ENCODE data around the gene ST3GAL3. TPM values are rescaled to one million over a fixed set of nuclear protein-coding genes. Genes with fewer than 3 reads are reported as not detected.

ST3GAL3 gene
- total and polyA plus RNA-seq, 12 donors: 14.5 to 39.3 (median 31.7) TPM

DNA sequence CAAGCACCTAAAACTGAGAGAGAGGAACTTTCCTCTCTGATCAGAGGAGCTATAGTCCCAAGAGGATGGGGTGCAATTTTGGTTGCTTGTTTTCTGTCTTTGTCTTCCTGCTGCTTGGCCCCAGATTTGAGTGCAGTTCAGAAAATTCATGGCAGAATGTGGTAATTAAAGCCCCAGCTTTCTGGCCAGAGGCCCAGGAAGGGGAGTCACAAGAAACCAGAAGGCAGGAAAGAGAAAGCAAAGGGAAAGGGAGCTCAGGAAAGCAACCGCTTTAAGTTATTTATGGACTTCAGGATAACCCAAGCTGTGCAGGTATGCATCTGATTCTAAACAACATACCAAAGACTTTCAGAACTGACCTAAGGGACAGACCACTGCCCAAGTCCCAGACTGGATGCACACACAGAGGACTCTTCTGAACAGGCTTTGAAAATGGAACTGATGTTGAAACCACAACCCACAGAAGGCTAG is 88.8 kb downstream of the ST3GAL3 start:
- DNase-seq (no peak), ATAC-seq (no peak)
- 36 to 38% methylated on average over 1 of the region's 1 CpG for WGBS, 2 donors
- H3K4me3 ChIP-seq: no peak overlapping the region
- peaks cover 0 to 31% (median 10%) of the 10 kb centered on the region in 9 donors for H3K4me1 ChIP-seq
- intact Hi-C loops (cut with DNase I): no loop called here
- H3K27ac ChIP-seq: no peak overlapping the region
- H3K36me3 ChIP-seq: peaks cover 0 to 17% (median 0%) of the 10 kb centered on the region in 9 donors
- TF ChIP-seq, protein P1, sequence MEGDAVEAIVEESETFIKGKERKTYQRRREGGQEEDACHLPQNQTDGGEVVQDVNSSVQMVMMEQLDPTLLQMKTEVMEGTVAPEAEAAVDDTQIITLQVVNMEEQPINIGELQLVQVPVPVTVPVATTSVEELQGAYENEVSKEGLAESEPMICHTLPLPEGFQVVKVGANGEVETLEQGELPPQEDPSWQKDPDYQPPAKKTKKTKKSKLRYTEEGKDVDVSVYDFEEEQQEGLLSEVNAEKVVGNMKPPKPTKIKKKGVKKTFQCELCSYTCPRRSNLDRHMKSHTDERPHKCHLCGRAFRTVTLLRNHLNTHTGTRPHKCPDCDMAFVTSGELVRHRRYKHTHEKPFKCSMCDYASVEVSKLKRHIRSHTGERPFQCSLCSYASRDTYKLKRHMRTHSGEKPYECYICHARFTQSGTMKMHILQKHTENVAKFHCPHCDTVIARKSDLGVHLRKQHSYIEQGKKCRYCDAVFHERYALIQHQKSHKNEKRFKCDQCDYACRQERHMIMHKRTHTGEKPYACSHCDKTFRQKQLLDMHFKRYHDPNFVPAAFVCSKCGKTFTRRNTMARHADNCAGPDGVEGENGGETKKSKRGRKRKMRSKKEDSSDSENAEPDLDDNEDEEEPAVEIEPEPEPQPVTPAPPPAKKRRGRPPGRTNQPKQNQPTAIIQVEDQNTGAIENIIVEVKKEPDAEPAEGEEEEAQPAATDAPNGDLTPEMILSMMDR (IDR thresholded peaks at IDR 0.05): no peak
- no peaks in the 10 kb centered on the region for H3K9me3 ChIP-seq
- no peaks in the 10 kb centered on the region for H3K27me3 ChIP-seq

DNA sequence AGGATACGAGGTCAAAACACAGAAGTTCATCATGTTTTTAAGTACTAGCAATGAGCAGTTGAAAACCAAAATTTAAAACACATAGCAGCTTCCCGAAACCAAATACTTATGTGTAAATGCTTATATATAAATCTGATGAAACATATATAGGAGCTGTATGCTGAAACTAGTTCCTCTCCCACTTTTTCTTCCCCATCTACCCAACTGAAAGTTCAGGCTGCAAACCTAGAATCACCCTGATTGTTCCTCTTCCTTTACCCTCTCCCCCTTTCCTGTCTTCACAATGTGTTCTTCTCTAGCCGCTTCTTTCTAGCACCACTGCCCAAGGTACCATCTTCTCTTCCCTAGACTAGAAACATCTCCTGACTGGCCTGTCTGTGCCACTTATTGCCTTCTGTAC is 90.6 kb downstream of the ST3GAL3 start:
- intact Hi-C loops (cut with DNase I): no loop called here
- H3K27ac ChIP-seq: no peak overlapping the region
- no peaks in the 10 kb centered on the region for H3K9me3 ChIP-seq
- H3K36me3 ChIP-seq: peaks cover 0 to 17% (median 0%) of the 10 kb centered on the region in 9 donors
- TF ChIP-seq, protein P1 (IDR thresholded peaks at IDR 0.05): no peak
- ATAC-seq (no peak), DNase-seq (no peak)
- no peaks in the 10 kb centered on the region for H3K27me3 ChIP-seq
- H3K4me3 ChIP-seq: no peak overlapping the region
- 93 to 97% methylated on average over 3 of the region's 3 CpGs for WGBS, 2 donors
- peaks cover 0 to 31% (median 10%) of the 10 kb centered on the region in 9 donors for H3K4me1 ChIP-seq

DNA sequence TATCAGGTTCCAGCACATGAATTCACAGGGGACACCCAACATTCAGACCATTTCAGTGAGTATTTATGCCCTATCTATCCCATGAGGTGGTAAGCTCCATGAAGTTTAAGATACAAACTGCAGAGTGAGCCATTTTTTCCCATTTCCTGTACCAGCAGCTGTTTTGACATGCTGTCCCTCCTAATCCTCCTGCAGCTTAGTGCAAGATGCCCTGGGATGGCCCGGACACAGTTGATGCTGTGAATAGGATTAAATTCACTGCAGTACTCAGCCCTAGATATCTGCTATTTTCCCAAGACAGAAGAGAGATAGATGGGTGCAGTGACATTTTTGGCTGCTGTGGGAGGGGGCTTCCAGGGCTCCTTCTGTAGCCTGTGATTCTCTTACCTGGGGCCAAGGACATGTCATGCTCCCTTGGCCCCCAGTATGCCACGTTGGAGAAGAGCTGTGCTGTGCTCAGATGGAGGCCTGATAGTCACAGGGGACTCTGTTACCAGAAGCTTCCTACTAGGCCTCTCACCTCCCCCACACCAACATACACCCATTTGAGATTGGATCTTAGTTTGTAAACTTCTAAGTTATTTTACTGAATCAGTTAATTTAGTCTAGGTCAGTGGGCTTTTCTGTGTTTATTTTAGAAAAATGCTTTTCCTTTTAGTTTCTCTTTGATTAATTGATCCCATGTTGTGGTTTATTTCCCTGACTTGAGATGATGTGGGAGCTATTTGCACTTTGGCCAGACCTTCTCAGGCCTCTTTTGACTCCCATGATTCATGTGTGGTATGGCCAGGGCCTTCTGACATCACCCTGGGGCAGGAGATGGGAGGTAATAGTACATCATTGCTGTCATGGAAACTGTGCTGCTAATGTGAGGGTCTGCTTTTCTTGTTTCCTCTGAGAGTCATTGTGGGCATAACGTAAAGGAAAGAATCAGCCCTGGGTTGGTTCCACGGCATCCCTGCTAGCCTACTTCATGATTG is 92.6 kb downstream of the ST3GAL3 start:
- WGBS, 2 donors: 84% methylated on average over 4 of the region's 4 CpGs
- intact Hi-C loops (cut with DNase I): no loop called here
- TF ChIP-seq, protein P1 (IDR thresholded peaks at IDR 0.05): no peak

DNA sequence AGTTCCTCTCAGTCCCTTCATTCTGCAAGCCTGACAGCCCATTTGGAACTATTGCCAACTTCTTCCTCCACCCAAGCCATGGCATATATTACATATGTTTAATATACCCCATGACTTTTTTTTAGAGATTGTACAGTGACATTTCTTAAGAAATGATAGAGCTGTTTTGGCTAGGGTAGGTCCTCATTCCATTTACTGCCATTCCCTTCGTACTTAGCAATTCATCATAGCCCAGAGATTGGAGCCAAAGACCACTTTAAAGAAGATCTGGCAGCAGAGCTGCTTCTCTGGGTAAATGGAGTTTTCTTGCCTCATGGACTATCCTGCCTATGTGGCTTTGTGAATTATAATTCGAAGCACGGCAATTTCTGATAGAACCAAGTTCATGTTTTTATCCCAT is 93.4 kb downstream of the ST3GAL3 start:
- Histone ChIP-seq H3K36me3 (peaks cover 0 to 14% (median 0%) of the 10 kb centered on the region in 9 donors), H3K4me3 (no peak overlapping the region), H3K4me1 (peaks cover 0 to 29% (median 6%) of the 10 kb centered on the region in 9 donors), H3K9me3 (no peaks in the 10 kb centered on the region), H3K27me3 (no peaks in the 10 kb centered on the region), H3K27ac (no peak overlapping the region)
- TF ChIP-seq, protein P1 (IDR thresholded peaks at IDR 0.05): no peak
- intact Hi-C loops (cut with DNase I): no loop called here
- 98 to 99% methylated on average over 3 of the region's 3 CpGs for WGBS, 2 donors
- DNase-seq (no peak), ATAC-seq (no peak)

More for the DNA sequence above, 92.6 kb downstream of the ST3GAL3 start:
- Histone ChIP-seq H3K4me3 (no peak overlapping the region), H3K27ac (no peak overlapping the region), H3K9me3 (no peaks in the 10 kb centered on the region), H3K36me3 (peaks cover 0 to 14% (median 0%) of the 10 kb centered on the region in 9 donors), H3K27me3 (no peaks in the 10 kb centered on the region), H3K4me1 (peaks cover 0 to 31% (median 10%) of the 10 kb centered on the region in 9 donors)
- no peak for ATAC-seq
- no peak for DNase-seq
